Neural progenitor cell (in vitro differentiated cells): ENCODE results near the gene FAM25A.

Experiments used
- CTCF ChIP-seq: fragments of 200-600 bp; sonication (generic); IDR thresholded peaks from 2 replicates; pipeline ENCODE4 v1.5.1; 2017; ENCODE audit warnings: antibody characterized with exemption, mild to moderate bottlenecking
- EZH2 ChIP-seq: fragments of 200-600 bp; sonication (generic); IDR thresholded peaks from 2 replicates; pipeline ENCODE4 v1.6.1; 2017; ENCODE audit warnings: antibody characterized with exemption, mild to moderate bottlenecking, moderate library complexity
- EZH2phosphoT487 ChIP-seq: fragments of 200-600 bp; sonication (generic); IDR thresholded peaks from 2 replicates; pipeline ENCODE4 v1.6.1; 2017; ENCODE audit warnings: antibody characterized with exemption

- TF ChIP-seq CTCF (no peak), EZH2 (no peak), EZH2phosphoT487 (no peak)
These were observed 19.6 kb upstream of the FAM25A start for GRCh38 chr10:87000491-87000890.
